H1 (cell line): ENCODE measurements around the gene MSI2. TPM values are rescaled to one million over a fixed set of nuclear protein-coding genes. Genes with fewer than 3 reads are reported as not detected.

Experiments used
- CTCF ChIA-PET: fragments of 300-600 bp; sonication (Branson Sonifier 250); formaldehyde crosslinking; loops from one replicate; lab custom pipeline; 2021; ENCODE audit not compliant: partially characterized antibody; lab: Charles Lee
- POLR2A ChIA-PET: fragments of 300-600 bp; sonication (Branson Sonifier 250); formaldehyde crosslinking; loops from one replicate; lab custom pipeline; 2021; ENCODE audit warnings: inconsistent platforms; ENCODE audit not compliant: partially characterized antibody; lab: Charles Lee
- DNase-seq, 2 experiments: peaks; one replicate each; pipeline versions ENCODE4 v3.0.0 to v3.0.0-alpha.2; 2010 to 2022; ENCODE audit warnings: low spot score in 2 of 2, low read depth in 1 of 2, mixed read lengths in 1 of 2
- FAIRE-seq: peaks from 2 replicates; lab custom pipeline; 2011; peaks lifted over from hg19 to GRCh38; lab: Jason Lieb, UNC
- H2AFZ ChIP-seq: 2 replicates; pipeline ENCODE4 v1.8.1; 2012; ENCODE audit warnings: low read length, inconsistent platforms
- H2AK5ac ChIP-seq: 2 replicates; pipeline ENCODE4 v1.6.1; 2013; ENCODE audit warnings: low read depth, low read length
- H2BK120ac ChIP-seq: replicated peaks from 2 replicates; pipeline ENCODE3; 2013; ENCODE audit warnings: low read depth, low read length, inconsistent platforms
- H2BK12ac ChIP-seq: 2 replicates; pipeline ENCODE4 v1.6.1; 2013; ENCODE audit warnings: low read depth, low read length
- H2BK15ac ChIP-seq: 2 replicates; pipeline ENCODE4 v1.6.1; 2013; ENCODE audit warnings: low read length
- H2BK20ac ChIP-seq: 2 replicates; pipeline ENCODE4 v1.6.1; 2013; ENCODE audit warnings: low read length
- H2BK5ac ChIP-seq: 2 replicates; pipeline ENCODE4 v1.6.1; 2013; ENCODE audit warnings: low read depth, low read length
- H3K14ac ChIP-seq: 2 replicates; pipeline ENCODE4 v1.6.1; 2013; ENCODE audit warnings: inconsistent platforms; ENCODE audit not compliant: insufficient read length
- H3K18ac ChIP-seq: 2 replicates; pipeline ENCODE4 v1.6.1; 2013; ENCODE audit warnings: low read length; ENCODE audit errors: extremely low read depth
- H3K23ac ChIP-seq: 2 replicates; pipeline ENCODE4 v1.6.1; 2013; ENCODE audit warnings: inconsistent platforms; ENCODE audit not compliant: insufficient read length
- H3K23me2 ChIP-seq: 2 replicates; pipeline ENCODE4 v1.6.1; 2013; ENCODE audit warnings: low read depth, low read length
- H3K27ac ChIP-seq: 2 replicates; pipeline ENCODE4 v1.6.1; 2011; ENCODE audit warnings: low read depth, low read length, inconsistent platforms
- H3K27me3 ChIP-seq, 4 experiments: replicated peaks in 1 of 4; 1 replicate in 1 of 4; 2 replicates in 3 of 4; pipeline versions ENCODE4 v1.6.1 to v1.8.1; 2011 to 2013; ENCODE audit warnings: low read length in 3 of 4, mild to moderate bottlenecking in 3 of 4, inconsistent platforms in 2 of 4, mixed read lengths in 2 of 4, moderate library complexity in 1 of 4; ENCODE audit not compliant: control insufficient read depth in 3 of 4, insufficient read depth in 3 of 4; ENCODE audit errors: extremely low read depth in 1 of 4
- H3K36me3 ChIP-seq, 4 experiments: 2 replicates each; pipeline versions ENCODE4 v1.6.1 to v1.8.1; 2011 to 2013; ENCODE audit warnings: mild to moderate bottlenecking in 4 of 4, low read length in 3 of 4, moderate library complexity in 2 of 4, control low read depth in 1 of 4, inconsistent platforms in 1 of 4; ENCODE audit not compliant: insufficient read depth in 4 of 4, control insufficient read depth in 2 of 4
- H3K4ac ChIP-seq: replicated peaks from 2 replicates; pipeline ENCODE3; 2013; ENCODE audit warnings: low read length, low read depth, mixed read lengths, inconsistent platforms; ENCODE audit not compliant: insufficient read length
- H3K4me1 ChIP-seq, 4 experiments: replicated peaks in 1 of 4; 1 replicate in 1 of 4; 2 replicates in 3 of 4; pipeline versions ENCODE4 v1.6.1 to v1.8.1; 2011 to 2013; ENCODE audit warnings: low read length in 3 of 4, inconsistent platforms in 2 of 4, mixed read lengths in 1 of 4; ENCODE audit not compliant: insufficient read depth in 4 of 4, control insufficient read depth in 3 of 4
- H3K4me2 ChIP-seq, 2 experiments: 2 replicates each; pipeline versions ENCODE4 v1.6.1 to v1.8.1; 2011 to 2013; ENCODE audit warnings: low read depth in 2 of 2, low read length in 2 of 2, control low read depth in 1 of 2, inconsistent platforms in 1 of 2, mild to moderate bottlenecking in 1 of 2; ENCODE audit not compliant: insufficient read depth in 1 of 2
- H3K4me3 ChIP-seq, 4 experiments: fragments of 200-600, 300-600 bp in 1 of 4; sonication (generic), shearing (Covaris generic), sonication (Bioruptor Twin) in 1 of 4; 2 replicates each; pipeline versions ENCODE4 v1.5.1 to v1.8.1; 2011 to 2016; ENCODE audit warnings: low read length in 4 of 4, low read depth in 3 of 4, control low read depth in 2 of 4, inconsistent platforms in 2 of 4, mild to moderate bottlenecking in 2 of 4, mixed read lengths in 1 of 4, moderate library complexity in 1 of 4; ENCODE audit not compliant: insufficient read depth in 2 of 4; ENCODE audit errors: extremely low read depth in 1 of 4
- H3K56ac ChIP-seq: replicated peaks from 2 replicates; pipeline ENCODE3; 2013; ENCODE audit warnings: low read depth, mild to moderate bottlenecking, mixed read lengths, low read length, inconsistent platforms; ENCODE audit not compliant: insufficient read length
- H3K79me1 ChIP-seq: 2 replicates; pipeline ENCODE4 v1.6.1; 2013; ENCODE audit warnings: low read depth, low read length, control low read depth
- H3K79me2 ChIP-seq, 2 experiments: 2 replicates each; pipeline versions ENCODE4 v1.6.1 to v1.8.1; 2012 to 2013; ENCODE audit warnings: low read length in 2 of 2, mild to moderate bottlenecking in 2 of 2, inconsistent platforms in 1 of 2; ENCODE audit not compliant: insufficient read depth in 2 of 2, control insufficient read depth in 1 of 2
- H3K9ac ChIP-seq, 4 experiments: replicated peaks in 1 of 4; 1 replicate in 1 of 4; 2 replicates in 3 of 4; pipeline versions ENCODE4 v1.6.1 to v1.8.1; 2011 to 2013; ENCODE audit warnings: low read depth in 3 of 4, low read length in 3 of 4, control low read depth in 2 of 4, mild to moderate bottlenecking in 2 of 4, moderate library complexity in 2 of 4, inconsistent platforms in 1 of 4; ENCODE audit errors: extremely low read depth in 1 of 4
- H3K9me3 ChIP-seq, 2 experiments: 2 replicates each; pipeline versions ENCODE4 v1.6.1 to v1.8.1; 2012 to 2013; ENCODE audit warnings: mild to moderate bottlenecking in 2 of 2, moderate library complexity in 2 of 2, control low read depth in 1 of 2, inconsistent platforms in 1 of 2, low read depth in 1 of 2, low read length in 1 of 2, mixed read lengths in 1 of 2; ENCODE audit not compliant: insufficient read depth in 2 of 2
- H4K20me1 ChIP-seq, 2 experiments: replicated peaks in 1 of 2; 2 replicates each; pipeline versions ENCODE3 to v1.8.1; 2011 to 2013; ENCODE audit warnings: inconsistent platforms in 2 of 2, low read length in 2 of 2, mild to moderate bottlenecking in 1 of 2; ENCODE audit not compliant: insufficient read depth in 2 of 2, control insufficient read depth in 1 of 2
- H4K5ac ChIP-seq: 2 replicates; pipeline ENCODE4 v1.6.1; 2013; ENCODE audit warnings: low read length, low read depth, mixed read lengths, inconsistent platforms; ENCODE audit not compliant: insufficient read length
- H4K8ac ChIP-seq: 2 replicates; pipeline ENCODE4 v1.8.0; 2013; ENCODE audit warnings: mild to moderate bottlenecking, moderate library complexity, low read length, inconsistent platforms; ENCODE audit not compliant: insufficient read depth; ENCODE audit errors: extremely low read depth
- H4K91ac ChIP-seq: replicated peaks from 2 replicates; pipeline ENCODE3; 2013; ENCODE audit warnings: low read length, mixed read lengths, inconsistent platforms; ENCODE audit not compliant: insufficient read length
- POLR2AphosphoS5 ChIP-seq: IDR thresholded peaks from 2 replicates; pipeline ENCODE4 v1.6.1; 2011; ENCODE audit warnings: low read depth, low read length
- YY1 ChIP-seq: IDR thresholded peaks from 2 replicates; pipeline ENCODE4 v1.6.1; 2011; ENCODE audit warnings: low read depth, mild to moderate bottlenecking, low read length
- WGBS, 2 experiments: shearing (Covaris generic) in 1 of 2; methylation state at CpG; one replicate each; pipeline versions ENCODE4 v1.1.6 to v1.1.7; 2013 to 2015; ENCODE audit warnings: low lambda C conversion rate in 2 of 2, mixed read lengths in 2 of 2, inconsistent platforms in 1 of 2, low coverage in 1 of 2, missing lambda C conversion rate in 1 of 2; ENCODE audit not compliant: insufficient replicate concordance in 2 of 2, insufficient coverage in 1 of 2, insufficient read length in 1 of 2; ENCODE audit errors: extremely low coverage in 1 of 2, missing lambda C conversion rate in 1 of 2; 5-methylcytosine and 5-hydroxymethylcytosine counted together
- polyA plus RNA-seq, 7 experiments: library from polyadenylated mRNA; depleted of rRNA in 3 of 7; stranded (reverse) in 5 of 7; unstranded in 2 of 7; fragments of >200 nt in 5 of 7; fragments of 200-250 nt in 2 of 7; gene quantifications; 1 replicate in 5 of 7; 2 replicates in 1 of 7; 4 replicates in 1 of 7; pipeline versions ENCODE4 v1.2.1 to v1.2.3, GENCODE V29; 2011 to 2013; ENCODE audit warnings: missing spikeins in 2 of 7, mixed read lengths in 2 of 7
- total RNA-seq: library from RNA; stranded (reverse); fragmentation: NEBNext Ultra II Directional; extraction: Animal tissue kit (Norgen Biotek cat#: 25700); gene quantifications from 2 replicates; pipeline ENCODE4 v1.2.1, GENCODE V29; 2021

MSI2 gene
- total and polyA plus RNA-seq, 2 of the 8 experiments (the other 6 are each of a cell fraction or from before 2014, with no cell fraction given) = 36.7 to 80.6 TPM

DNA sequence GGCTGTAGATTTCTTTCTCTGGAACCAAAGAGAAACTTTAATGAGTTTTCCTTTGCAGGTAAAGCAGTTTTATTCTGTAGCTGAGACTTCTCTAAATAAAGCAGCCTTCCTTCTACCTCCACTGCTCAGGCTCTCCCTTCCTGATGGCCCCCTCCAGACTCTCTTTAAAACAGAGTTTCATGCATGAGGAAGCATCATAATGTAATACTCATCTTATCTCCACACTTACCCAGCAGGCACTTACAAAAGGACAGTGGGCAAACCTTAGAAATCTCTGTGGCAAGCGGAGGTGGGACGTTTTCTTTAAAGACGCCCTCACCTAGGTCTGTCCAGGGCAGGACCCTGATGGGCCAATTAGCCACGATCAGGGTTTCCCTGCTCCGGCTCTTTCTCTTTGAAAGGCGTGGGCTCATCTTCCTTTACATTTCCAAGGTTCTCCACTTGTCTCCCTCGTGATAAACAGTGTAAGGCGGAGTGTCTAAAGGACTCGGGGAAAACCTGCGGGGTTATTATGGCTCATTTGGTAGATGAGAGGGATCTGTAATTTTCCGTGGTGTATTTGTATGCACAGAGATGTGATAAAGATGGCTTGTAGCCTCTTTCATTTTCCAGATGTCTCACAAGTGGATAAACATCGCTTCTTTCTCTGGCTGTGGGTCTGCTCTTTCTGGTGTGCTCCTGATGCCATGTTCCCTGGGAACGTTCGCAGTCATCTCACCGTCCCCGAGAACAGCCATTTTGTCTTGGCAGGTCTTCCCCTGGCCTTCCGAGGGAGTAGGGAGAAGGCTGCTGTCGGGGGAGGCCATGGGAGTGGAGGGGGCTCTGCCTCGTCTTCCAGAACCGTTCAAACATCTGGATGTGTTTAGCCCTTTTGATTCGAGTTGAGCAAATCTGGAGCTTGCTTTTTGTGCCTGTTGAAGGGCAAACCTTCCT lies 249.8 kb downstream of the MSI2 start:
- Histone ChIP-seq H3K9ac (no peak overlapping the region), H3K4me1 (peaks cover 13 to 20% (median 16%) of the 10 kb centered on the region in 4 experiments), H2AK5ac (no peak overlapping the region)

More for the DNA sequence above, 249.8 kb downstream of the MSI2 start:
- WGBS, 2 experiments = 85% methylated on average over 21 of the region's 21 CpGs; no CpG with 5 or more reads in 1 of the 2 experiments
- H3K23me2 ChIP-seq = no peaks in the 10 kb centered on the region
- peak overlapping the region; percentile 96 for H3K18ac ChIP-seq
- no peak overlapping the region for H4K91ac ChIP-seq
- H3K56ac ChIP-seq = no peak overlapping the region
- H2BK120ac ChIP-seq = no peak overlapping the region
- H3K14ac ChIP-seq = no peak overlapping the region
- H2BK12ac ChIP-seq = peak overlapping the region; percentile 87; the same call in 1 of the 2 replicates
- H3K4ac ChIP-seq = no peak overlapping the region
- 0 out of 2 replicates have a peak overlapping the region, but pooled peaks have one; percentile 8 for H2BK20ac ChIP-seq
- no peak overlapping the region for H3K23ac ChIP-seq
- H3K27ac ChIP-seq = 0 out of 2 replicates have a peak overlapping the region, but pooled peaks have one; percentile 8
- no peak overlapping the region for H2AFZ ChIP-seq
- ChIA-PET CTCF (interaction anchor here (0.8 to 1.1 kb wide), 4 partner anchors 9 to 326 kb away, joined by 3 to 5 read pairs (median 4); no protein-coding TSS in a partner anchor), POLR2A (interaction anchor here (1.3 kb wide), 1 partner anchor 13 kb away, joined by 3 read pairs; no protein-coding TSS in a partner anchor)
- DNase-seq = no peak
- peak overlapping the region; percentile 15 to 26; a peak in 1 of 4 replicates for H3K4me2 ChIP-seq
- no peak overlapping the region for H3K4me3 ChIP-seq
- no peak for FAIRE-seq
- no peak overlapping the region for H4K5ac ChIP-seq
- H4K8ac ChIP-seq = no peak overlapping the region
- no peaks in the 10 kb centered on the region for H3K27me3 ChIP-seq
- no peaks in the 10 kb centered on the region for H3K36me3 ChIP-seq
- TF ChIP-seq YY1 = peak; percentile 56; the same call in 1 of the 2 replicates
- TF ChIP-seq POLR2AphosphoS5 = no peak
- peaks cover 7% of the 10 kb centered on the region for H3K79me1 ChIP-seq
- H2BK5ac ChIP-seq = peak overlapping the region; percentile 83; the same call in 1 of the 2 replicates
- H4K20me1 ChIP-seq = peaks cover 0 to 1% of the 10 kb centered on the region in 2 experiments
- H2BK15ac ChIP-seq = 0 out of 2 replicates have a peak overlapping the region, but pooled peaks have one; percentile 46
- H3K79me2 ChIP-seq = peaks cover 0 to 31% of the 10 kb centered on the region in 2 experiments; a peak in 2 of 4 replicates
- no peaks in the 10 kb centered on the region for H3K9me3 ChIP-seq
